ENCODE results near the gene IGFL4. TPM values are rescaled to one million over a fixed set of nuclear protein-coding genes. Genes with fewer than 3 reads are reported as not detected.

Gene IGFL4
- total RNA-seq, 1 donor from 2014 or later = 1.3 TPM

DNA sequence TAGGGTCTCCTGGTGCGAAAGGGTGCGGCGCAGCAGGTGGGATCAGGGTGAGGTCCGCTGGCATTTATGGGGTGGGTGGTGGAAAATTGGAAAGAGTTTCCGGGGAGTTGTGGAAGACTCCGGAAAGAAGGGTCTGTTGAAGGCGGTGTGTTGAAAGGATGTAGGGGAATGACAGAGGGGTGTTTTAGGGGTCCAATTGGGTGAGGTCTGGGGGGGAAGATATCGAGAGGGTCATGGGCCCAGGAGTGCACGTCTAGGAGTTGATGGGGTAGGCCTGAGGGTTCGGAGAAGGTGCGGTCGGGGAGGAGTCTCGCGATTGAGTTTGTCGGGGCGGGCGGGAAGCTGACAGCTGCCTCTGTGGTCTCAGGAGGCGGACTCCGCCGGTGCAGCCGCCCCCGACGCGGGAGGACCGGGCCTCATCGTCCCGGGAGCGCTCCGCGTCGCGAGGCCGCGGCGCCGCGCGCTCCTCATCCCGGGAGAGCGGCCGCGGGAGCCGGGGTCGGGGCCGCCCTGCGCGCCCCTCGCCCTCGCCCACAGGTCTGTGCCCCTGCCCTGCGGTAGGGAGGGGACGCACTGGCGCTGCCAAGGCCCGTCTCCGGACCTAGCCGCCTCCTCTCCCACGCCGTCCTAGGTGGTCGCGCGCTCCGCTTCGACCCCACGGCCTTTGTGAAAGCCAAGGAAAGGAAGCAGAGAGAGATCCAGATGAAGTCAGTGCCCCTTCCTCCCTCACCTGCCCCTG is 24.9 kb downstream of the IGFL4 start:
- Mint-ChIP-seq H3K27me3 (peaks cover 20% of the 10 kb centered on the region), H3K4me3 (peak overlapping the region; percentile 90), H3K27ac (peak overlapping the region; percentile 87), H3K36me3 (no peaks in the 10 kb centered on the region), H3K4me1 (ENCODE audit: unreplicated experiment) (peaks cover 6% of the 10 kb centered on the region), H3K9me3 (no peaks in the 10 kb centered on the region)
- DNase-seq (ENCODE audit: extremely low spot score, unreplicated experiment) = no peak
- TF ChIP-seq, protein P1, sequence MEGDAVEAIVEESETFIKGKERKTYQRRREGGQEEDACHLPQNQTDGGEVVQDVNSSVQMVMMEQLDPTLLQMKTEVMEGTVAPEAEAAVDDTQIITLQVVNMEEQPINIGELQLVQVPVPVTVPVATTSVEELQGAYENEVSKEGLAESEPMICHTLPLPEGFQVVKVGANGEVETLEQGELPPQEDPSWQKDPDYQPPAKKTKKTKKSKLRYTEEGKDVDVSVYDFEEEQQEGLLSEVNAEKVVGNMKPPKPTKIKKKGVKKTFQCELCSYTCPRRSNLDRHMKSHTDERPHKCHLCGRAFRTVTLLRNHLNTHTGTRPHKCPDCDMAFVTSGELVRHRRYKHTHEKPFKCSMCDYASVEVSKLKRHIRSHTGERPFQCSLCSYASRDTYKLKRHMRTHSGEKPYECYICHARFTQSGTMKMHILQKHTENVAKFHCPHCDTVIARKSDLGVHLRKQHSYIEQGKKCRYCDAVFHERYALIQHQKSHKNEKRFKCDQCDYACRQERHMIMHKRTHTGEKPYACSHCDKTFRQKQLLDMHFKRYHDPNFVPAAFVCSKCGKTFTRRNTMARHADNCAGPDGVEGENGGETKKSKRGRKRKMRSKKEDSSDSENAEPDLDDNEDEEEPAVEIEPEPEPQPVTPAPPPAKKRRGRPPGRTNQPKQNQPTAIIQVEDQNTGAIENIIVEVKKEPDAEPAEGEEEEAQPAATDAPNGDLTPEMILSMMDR (conservative IDR thresholded peaks at IDR 0.05) = no peak

- DNase-seq (ENCODE audit: extremely low spot score, unreplicated experiment) = no peak
- Mint-ChIP-seq H3K9me3 (no peaks in the 10 kb centered on the region), H3K27ac (peak overlapping the region; percentile 93), H3K27me3 (peaks cover 20% of the 10 kb centered on the region), H3K4me1 (ENCODE audit: unreplicated experiment) (peaks cover 6% of the 10 kb centered on the region), H3K4me3 (peak overlapping the region; percentile 92), H3K36me3 (no peaks in the 10 kb centered on the region)
- TF ChIP-seq, protein P1 (conservative IDR thresholded peaks at IDR 0.05) = peak; percentile 13
Observed at GRCh38 chr19:46014941-46015686, 25.7 kb downstream of the IGFL4 start.

- peaks cover 10% of the 10 kb centered on the region for H3K4me1 Mint-ChIP-seq (ENCODE audit: unreplicated experiment)
- peaks cover 5% of the 10 kb centered on the region for H3K36me3 Mint-ChIP-seq
- no peaks in the 10 kb centered on the region for H3K9me3 Mint-ChIP-seq
- H3K27me3 Mint-ChIP-seq = peaks cover 22% of the 10 kb centered on the region
- H3K4me3 Mint-ChIP-seq = peak overlapping the region; percentile 92
- DNase-seq (ENCODE audit: extremely low spot score, unreplicated experiment) = no peak
- H3K27ac Mint-ChIP-seq = peak overlapping the region; percentile 93
- TF ChIP-seq, protein P1 (conservative IDR thresholded peaks at IDR 0.05) = no peak
Observed at GRCh38 chr19:46014534-46014933, 26.3 kb downstream of the IGFL4 start.

DNA sequence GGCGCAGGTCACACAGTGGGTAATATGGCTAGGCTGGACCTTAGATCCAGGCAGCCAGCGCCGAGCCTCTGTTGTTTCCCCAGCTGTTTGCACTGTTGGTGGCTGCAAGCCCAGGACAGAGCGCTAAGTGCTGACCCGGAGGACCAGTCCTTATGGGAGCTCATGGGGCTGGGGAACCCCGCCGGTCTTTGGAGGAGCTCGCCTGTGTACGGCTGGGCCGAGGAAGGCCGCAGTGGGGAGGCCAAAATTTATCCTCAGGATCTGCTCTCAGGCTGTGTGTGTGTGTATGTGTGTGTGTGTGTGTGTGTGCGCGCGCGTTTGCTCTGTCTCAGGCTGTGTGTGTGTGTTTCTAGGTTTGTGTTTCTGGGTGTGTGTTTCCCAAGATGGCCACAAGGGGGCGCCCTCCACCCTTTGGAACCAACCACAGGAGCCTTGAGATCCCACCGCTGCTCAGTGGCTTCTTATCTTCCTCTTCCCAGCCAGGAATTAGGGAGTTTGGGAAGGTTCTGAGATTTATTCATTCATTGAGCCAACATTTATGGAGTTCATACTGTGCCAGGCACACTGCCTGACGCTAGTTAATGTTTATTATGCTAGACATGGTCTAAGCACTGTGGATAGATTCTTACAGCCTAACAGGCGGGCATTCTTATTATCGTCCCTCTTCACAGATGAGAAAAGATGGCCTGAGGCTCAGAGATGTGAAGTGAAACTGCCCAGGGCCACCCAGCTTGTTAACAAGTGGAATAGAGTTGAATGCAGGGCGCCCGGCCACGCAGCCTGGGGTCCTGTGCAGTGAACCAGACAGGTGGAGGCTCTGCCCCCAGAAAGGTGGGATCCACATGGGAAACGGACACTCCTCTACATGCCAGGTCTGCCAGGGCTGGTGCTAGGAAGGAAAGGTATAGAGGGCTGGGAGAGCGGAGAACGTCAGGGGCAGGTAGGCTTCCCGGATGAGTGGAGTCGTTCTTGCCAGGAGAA is 31.0 kb downstream of the IGFL4 start:
- peaks cover 5% of the 10 kb centered on the region for H3K36me3 Mint-ChIP-seq
- H3K27ac Mint-ChIP-seq = no peak overlapping the region
- peak overlapping the region; percentile 13 for H3K4me3 Mint-ChIP-seq
- peaks cover 11% of the 10 kb centered on the region for H3K4me1 Mint-ChIP-seq (ENCODE audit: unreplicated experiment)
- no peak for DNase-seq (ENCODE audit: extremely low spot score, unreplicated experiment)
- no peaks in the 10 kb centered on the region for H3K9me3 Mint-ChIP-seq
- TF ChIP-seq, protein P1 (conservative IDR thresholded peaks at IDR 0.05) = peak; percentile 91
- peaks cover 12% of the 10 kb centered on the region for H3K27me3 Mint-ChIP-seq

GRCh38 chr19:46006411-46006810 is 34.4 kb downstream of the IGFL4 start:
- Mint-ChIP-seq H3K27me3 (peaks cover 2% of the 10 kb centered on the region), H3K4me1 (ENCODE audit: unreplicated experiment) (peaks cover 5% of the 10 kb centered on the region), H3K4me3 (no peak overlapping the region), H3K36me3 (peaks cover 5% of the 10 kb centered on the region), H3K9me3 (no peaks in the 10 kb centered on the region), H3K27ac (no peak overlapping the region)
- no peak for DNase-seq (ENCODE audit: extremely low spot score, unreplicated experiment)
- TF ChIP-seq, protein P1 (conservative IDR thresholded peaks at IDR 0.05) = no peak
